Left ventricle myocardium inferior (tissue), 1 donor: ENCODE data around the gene ST3GAL2. TPM values are rescaled to one million over a fixed set of nuclear protein-coding genes. Genes with fewer than 3 reads are reported as not detected.
"Not testable (repeated sequence)": the region's sequence is repeated elsewhere in the genome, so short reads cannot be mapped to it uniquely, and the experiment has no call there.

ENCODE experiments used
- DNase-seq: peaks from one replicate; pipeline ENCODE4 v3.0.0-alpha.2; 2020
- H3K27ac ChIP-seq: fragments of 200-600 bp; replicated peaks from 2 replicates; pipeline ENCODE4 v1.8.0; 2021
- H3K27me3 ChIP-seq: fragments of 200-600 bp; 2 replicates; pipeline ENCODE4 v1.8.0; 2021; ENCODE audit warnings: low read depth
- H3K36me3 ChIP-seq: fragments of 200-600 bp; 2 replicates; pipeline ENCODE4 v1.8.0; 2021
- H3K4me1 ChIP-seq: fragments of 200-600 bp; 2 replicates; pipeline ENCODE4 v1.8.0; 2021
- H3K4me3 ChIP-seq: fragments of 200-600 bp; 2 replicates; pipeline ENCODE4 v1.8.0; 2021; ENCODE audit warnings: mild to moderate bottlenecking, moderate library complexity
- H3K9me3 ChIP-seq: fragments of 200-600 bp; replicated peaks from 2 replicates; pipeline ENCODE4 v1.8.0; 2021
- CTCF ChIP-seq: fragments of 200-600 bp; IDR thresholded peaks from 2 replicates; pipeline ENCODE4 v1.8.0; 2021; ENCODE audit warnings: antibody characterized with exemption, mild to moderate bottlenecking, borderline replicate concordance
- intact Hi-C: fragments of 100-400 bp; cut with micrococcal nuclease; formaldehyde crosslinking; loops from one replicate; pipeline ENCODE4 v1.11.0; 2022
- total RNA-seq: library from RNA; stranded (reverse); fragmentation: NEBNext Ultra II Directional; extraction: Animal tissue kit (Norgen Biotek cat#: 25700); gene quantifications from one replicate; pipeline ENCODE4 v1.2.1, GENCODE V29; 2021
- donor health status: DM: no; HTN: yes; CAD: no; lungs with severe emphysema.

ST3GAL2 gene
- total RNA-seq, 1 donor from 2014 or later, result 22.3 TPM

- DNase-seq, result no peak
- H3K27ac ChIP-seq, result peak overlapping the region; percentile 97
- intact Hi-C loops, result no loop called here
These were observed 15.0 kb upstream of the ST3GAL2 start for GRCh38 chr16:70453892-70454221.

GRCh38 chr16:70453117-70453891 is 14.4 kb upstream of the ST3GAL2 start:
- peak overlapping the region; percentile 99 for H3K4me3 ChIP-seq
- H3K4me1 ChIP-seq, result peaks cover 24% of the 10 kb centered on the region
- no peaks in the 10 kb centered on the region for H3K36me3 ChIP-seq
- no peaks in the 10 kb centered on the region for H3K9me3 ChIP-seq
- H3K27me3 ChIP-seq, result peaks cover 4% of the 10 kb centered on the region
- no peak for TF ChIP-seq CTCF
- intact Hi-C loops, result no loop called here
- no peak for DNase-seq
- H3K27ac ChIP-seq, result peak overlapping the region; percentile 97

More at GRCh38 chr16:70453892-70454221, 15.0 kb upstream of the ST3GAL2 start:
- Histone ChIP-seq H3K27me3 (peaks cover 4% of the 10 kb centered on the region), H3K4me3 (peak overlapping the region; percentile 99), H3K4me1 (peaks cover 24% of the 10 kb centered on the region), H3K36me3 (no peaks in the 10 kb centered on the region), H3K9me3 (no peaks in the 10 kb centered on the region)
- TF ChIP-seq CTCF, result no peak

GRCh38 chr16:70451004-70451340 is 12.1 kb upstream of the ST3GAL2 start:
- not testable (repeated sequence) for DNase-seq, H3K9me3 ChIP-seq

GRCh38 chr16:70450142-70451003 is 11.5 kb upstream of the ST3GAL2 start:
- DNase-seq, H3K27ac ChIP-seq, intact Hi-C loops, H3K9me3 ChIP-seq, H3K36me3 ChIP-seq, H3K27me3 ChIP-seq: not testable (repeated sequence)
- peaks cover 20% of the 10 kb centered on the region for H3K4me1 ChIP-seq
- peak overlapping the region; percentile 52 for H3K4me3 ChIP-seq

More at GRCh38 chr16:70451004-70451340, 12.1 kb upstream of the ST3GAL2 start:
- H3K27me3 ChIP-seq, H3K36me3 ChIP-seq, H3K27ac ChIP-seq, intact Hi-C loops: not testable (repeated sequence)
- Histone ChIP-seq H3K4me1 (peaks cover 24% of the 10 kb centered on the region), H3K4me3 (peak overlapping the region; percentile 52)

GRCh38 chr16:70448075-70448474 is 9.2 kb upstream of the ST3GAL2 start:
- Histone ChIP-seq H3K9me3 (no peaks in the 10 kb centered on the region), H3K4me1 (no peaks in the 10 kb centered on the region), H3K27me3 (peaks cover 4% of the 10 kb centered on the region), H3K27ac (no peak overlapping the region), H3K4me3 (no peak overlapping the region), H3K36me3 (no peaks in the 10 kb centered on the region)
- DNase-seq, result no peak
- TF ChIP-seq CTCF, result no peak
- intact Hi-C loops, result no loop called here

GRCh38 chr16:70444249-70445063 is 5.6 kb upstream of the ST3GAL2 start:
- Histone ChIP-seq H3K4me3 (no peak overlapping the region), H3K27me3 (no peaks in the 10 kb centered on the region), H3K4me1 (peaks cover 6% of the 10 kb centered on the region), H3K36me3 (no peaks in the 10 kb centered on the region), H3K9me3 (no peaks in the 10 kb centered on the region), H3K27ac (no peak overlapping the region)
- intact Hi-C loops, result no loop called here
- no peak for DNase-seq
- TF ChIP-seq CTCF, result no peak
